Heart right ventricle (tissue), 16 donors: ENCODE results near the gene GRB10. TPM values are rescaled to one million over a fixed set of nuclear protein-coding genes. Genes with fewer than 3 reads are reported as not detected.

Source experiments
- ATAC-seq, 8 donors: fragments of 200-7000 bp; cut with Tn5 transposase; one replicate each; pipeline ENCODE4 v1.9.1; 2020; ENCODE audit warnings: mild to moderate bottlenecking in 8 of 8, moderate library complexity in 8 of 8, moderate number of reproducible peaks in 1 of 8
- DNase-seq, 2 donors: peaks; one replicate each; pipeline ENCODE4 v3.0.0-alpha.2; 2020
- H3K27ac ChIP-seq, 10 donors: fragments of 200-600 bp; sonication (generic) in 2 of 10; one replicate each; pipeline versions ENCODE4 v1.5.0 to v1.8.0; 2020 to 2022; ENCODE audit warnings: mild to moderate bottlenecking in 3 of 10
- H3K27me3 ChIP-seq, 7 donors: fragments of 200-600 bp; one replicate each; pipeline ENCODE4 v1.8.0; 2021 to 2022; ENCODE audit warnings: mild to moderate bottlenecking in 2 of 7
- H3K36me3 ChIP-seq, 9 donors: fragments of 200-600 bp; sonication (generic) in 1 of 9; one replicate each; pipeline versions ENCODE4 v1.5.0 to v1.8.0; 2020 to 2022; ENCODE audit warnings: mild to moderate bottlenecking in 2 of 9
- H3K4me1 ChIP-seq, 9 donors: fragments of 200-600 bp; sonication (generic) in 1 of 9; one replicate each; pipeline versions ENCODE4 v1.5.0 to v1.8.0; 2020 to 2022; ENCODE audit warnings: mild to moderate bottlenecking in 4 of 9
- H3K4me3 ChIP-seq, 10 donors: fragments of 200-600 bp; sonication (generic) in 2 of 10; one replicate each; pipeline versions ENCODE4 v1.5.0 to v1.8.0; 2020 to 2022; ENCODE audit warnings: mild to moderate bottlenecking in 7 of 10, moderate library complexity in 2 of 10
- H3K9me3 ChIP-seq, 11 donors: fragments of 200-600 bp in 10 of 11; sonication (generic) in 2 of 11; one replicate each; pipeline versions ENCODE4 v1.5.0 to v1.8.0; 2013 to 2022; ENCODE audit warnings: mild to moderate bottlenecking in 2 of 11, control low read depth in 1 of 11, moderate library complexity in 1 of 11
- CTCF ChIP-seq, 9 donors: fragments of 200-600 bp; sonication (generic) in 2 of 9; IDR thresholded peaks; one replicate each; pipeline versions ENCODE4 v1.5.0 to v1.8.0; 2021 to 2022; ENCODE audit warnings: antibody characterized with exemption in 9 of 9, mild to moderate bottlenecking in 5 of 9, moderate library complexity in 1 of 9
- WGBS, 2 donors: extraction: QIAGEN DNeasy Blood & Tissue Kit; methylation state at CpG; one replicate each; pipeline ENCODE4 v1.1.7; 2013; ENCODE audit warnings: inconsistent platforms in 1 of 2; 5-methylcytosine and 5-hydroxymethylcytosine counted together
- intact Hi-C, 10 donors: fragments of 100-400 bp; cut with DNase I; formaldehyde crosslinking; loops; one replicate each; pipeline versions ENCODE4 v1.11.1 to v1.14.2; 2022
- polyA plus RNA-seq, 2 donors: library from polyadenylated mRNA; stranded (reverse); fragments of 200-250 nt; gene quantifications; one replicate each; pipeline ENCODE4 v1.2.3, GENCODE V29; 2013
- total RNA-seq, 10 donors: library from RNA; stranded (reverse); fragmentation: NEBNext Ultra II Directional in 3 of 10; extraction: Animal tissue kit (Norgen Biotek cat#: 25700) in 3 of 10; gene quantifications; one replicate each; pipeline versions ENCODE4 v1.2.1 to v1.2.4, GENCODE V29; 2021 to 2023
- donor health status: Arrhythmogenic right ventricular cardiomyopathy.
- donor health status: ischemic (EF 13 %, LVEDD 7.1; RV severe dilation, severe dysfunction).
- donor health status: healthy with polysubstance abuse.
- donor health status: DM: no; HTN: yes; CAD: no.
- donor health status: DM: no; HTN: no; CAD: no.
- donor health status: ischemic (EF 25% LVEDD 6.9; RV normal size, moderate dysfunction).
- donor health status: ischemic (EF 25% LVEDD 5.7; RV mildly dilated, moderate dysfunction).
- donor health status: healthy.
- donor health status: DM: yes; HTN: yes; CAD: no.
- donor health status: Ischemic cardiomyopathy.
- donor health status: ischemic (EF 35%, LVEDD 5.7; RV mildly dilated, moderate dysfunction).
- donor health status: nonischemic (EF 11% LVEDD 7.7; RV severe dilation, severe dysfunction).
- donor health status: DM: yes; HTN: yes; CAD: no.
- donor health status: PGD.
- donor health status: ischemic (EF 29% LVEDD 5.4; RV normal size, mild dysfunction).
- donor health status: nonischemic (EF 23%, LVEDD 6.1; RV moderate dilation, normal function).

GRB10 gene
- total and polyA plus RNA-seq, 12 donors, result 13.2 to 48.7 (median 29.6) TPM

- Histone ChIP-seq H3K4me1 (peaks cover 3 to 15% (median 11%) of the 10 kb centered on the region in 9 donors), H3K27me3 (no peaks in the 10 kb centered on the region), H3K4me3 (no peak overlapping the region), H3K9me3 (no peaks in the 10 kb centered on the region), H3K27ac (no peak overlapping the region), H3K36me3 (no peaks in the 10 kb centered on the region)
- intact Hi-C loops, result loop anchor here in 1 of 10 donors (10.0 kb wide), 1 partner anchor 256 kb away; no protein-coding TSS in a partner anchor
- DNase-seq, result no peak
- ATAC-seq, result no peak
- no peak for TF ChIP-seq CTCF (IDR thresholded peaks at IDR 0.05)
- WGBS, 2 donors, result 86 to 91% methylated on average over 14 of the region's 14 CpGs
Measured at GRCh38 chr7:50808282-50808888, 25.7 kb upstream of the GRB10 start.

GRCh38 chr7:50807026-50807730, 24.5 kb upstream of the GRB10 start:
- no peaks in the 10 kb centered on the region for H3K9me3 ChIP-seq
- 90 to 93% methylated on average over 14 of the region's 14 CpGs for whole genome bisulfite sequencing, 2 donors
- no peak overlapping the region for H3K27ac ChIP-seq
- no peak for DNase-seq
- no peak overlapping the region for H3K4me3 ChIP-seq
- H3K27me3 ChIP-seq, result no peaks in the 10 kb centered on the region
- no peak for ATAC-seq
- intact Hi-C loops, result loop anchor here in 1 of 10 donors (10.0 kb wide), 1 partner anchor 258 kb away; no protein-coding TSS in a partner anchor
- H3K36me3 ChIP-seq, result no peaks in the 10 kb centered on the region
- peaks cover 0 to 3% (median 0%) of the 10 kb centered on the region in 9 donors for H3K4me1 ChIP-seq
- no peak for TF ChIP-seq CTCF (IDR thresholded peaks at IDR 0.05)

GRCh38 chr7:50806143-50806542, 23.4 kb upstream of the GRB10 start:
- ATAC-seq (no peak), DNase-seq (no peak)
- no peaks in the 10 kb centered on the region for H3K36me3 ChIP-seq
- 70 to 75% methylated on average over 7 to 9 of the region's 9 CpGs for WGBS, 2 donors
- no peak overlapping the region for H3K4me3 ChIP-seq
- no peak overlapping the region for H3K27ac ChIP-seq
- no peak for TF ChIP-seq CTCF (IDR thresholded peaks at IDR 0.05)
- intact Hi-C loops, result loop anchor here in 1 of 10 donors (10.0 kb wide), 1 partner anchor 259 kb away; no protein-coding TSS in a partner anchor
- no peaks in the 10 kb centered on the region for H3K9me3 ChIP-seq
- no peaks in the 10 kb centered on the region for H3K27me3 ChIP-seq
- peaks cover 0 to 9% (median 0%) of the 10 kb centered on the region in 9 donors for H3K4me1 ChIP-seq

- DNase-seq (no peak), ATAC-seq (no peak)
- no peak for TF ChIP-seq CTCF (IDR thresholded peaks at IDR 0.05)
- H3K27me3 ChIP-seq, result no peaks in the 10 kb centered on the region
- H3K4me1 ChIP-seq, result peaks cover 0 to 10% (median 0%) of the 10 kb centered on the region in 9 donors
- no peak overlapping the region for H3K27ac ChIP-seq
- no peaks in the 10 kb centered on the region for H3K36me3 ChIP-seq
- WGBS, 2 donors, result 44 to 54% methylated on average over 5 of the region's 5 CpGs
- H3K4me3 ChIP-seq, result no peak overlapping the region
- H3K9me3 ChIP-seq, result no peaks in the 10 kb centered on the region
- intact Hi-C loops, result loop anchor here in 1 of 10 donors (10.0 kb wide), 1 partner anchor 259 kb away; no protein-coding TSS in a partner anchor
Measured at GRCh38 chr7:50805447-50806125, 22.9 kb upstream of the GRB10 start.
